Activated CD4-positive, alpha-beta T cell treated with anti-CD3 and anti-CD28 coated beads, Interleukin-2, amount 10 ng/mL, durations not matched to agents 7 days and 5 days (primary cell): ENCODE measurements around the gene GABRR3. TPM values are rescaled to one million over a fixed set of nuclear protein-coding genes. Genes with fewer than 3 reads are reported as not detected.

ENCODE experiments used
- CTCF ChIA-PET: fragments of 350-600 bp; sonication (Branson Sonifier 250); formaldehyde crosslinking; loops from one replicate; lab custom pipeline; 2021; ENCODE audit warnings: antibody characterized with exemption; lab: Charles Lee
- POLR2A ChIA-PET: fragments of 350-600 bp; sonication (Branson Sonifier 250); formaldehyde crosslinking; loops from one replicate; lab custom pipeline; 2021; ENCODE audit warnings: antibody characterized with exemption; lab: Charles Lee
- DNase-seq: peaks from one replicate; pipeline ENCODE4 v3.0.0-alpha.2; 2020
- H3K27ac Mint-ChIP-seq: one replicate; pipeline ENCODE4 v1.8.0; 2021; ENCODE audit warnings: mild to moderate bottlenecking, moderate library complexity, mixed read lengths
- H3K27me3 Mint-ChIP-seq: one replicate; pipeline ENCODE4 v1.8.0; 2021; ENCODE audit warnings: mixed read lengths
- H3K36me3 Mint-ChIP-seq: one replicate; pipeline ENCODE4 v1.8.0; 2021; ENCODE audit warnings: low read depth, mixed read lengths
- H3K4me1 Mint-ChIP-seq: one replicate; pipeline ENCODE4 v1.8.0; 2021; ENCODE audit warnings: mixed read lengths
- H3K4me3 Mint-ChIP-seq: one replicate; pipeline ENCODE4 v1.8.0; 2021; ENCODE audit warnings: mild to moderate bottlenecking, moderate library complexity, mixed read lengths
- H3K9me3 Mint-ChIP-seq: one replicate; pipeline ENCODE4 v1.8.0; 2021; ENCODE audit warnings: mixed read lengths
- total RNA-seq, 2 experiments: library from RNA; stranded (reverse); gene quantifications; one replicate each; pipeline ENCODE4 v1.2.3, GENCODE V29; 2021

Gene GABRR3
- total RNA-seq, 2 experiments from 2014 or later = not detected

GRCh38 chr3:97948351-97949109 lies 86.6 kb downstream of the GABRR3 start:
- no peak overlapping the region for H3K27ac Mint-ChIP-seq
- no peaks in the 10 kb centered on the region for H3K4me1 Mint-ChIP-seq
- no peak for DNase-seq
- ChIA-PET CTCF (no interaction called here), POLR2A (no interaction called here)
- H3K4me3 Mint-ChIP-seq = no peak overlapping the region
- H3K27me3 Mint-ChIP-seq = no peaks in the 10 kb centered on the region
- H3K36me3 Mint-ChIP-seq = peaks cover 78% of the 10 kb centered on the region
- no peaks in the 10 kb centered on the region for H3K9me3 Mint-ChIP-seq

- no peaks in the 10 kb centered on the region for H3K27me3 Mint-ChIP-seq
- H3K4me1 Mint-ChIP-seq = no peaks in the 10 kb centered on the region
- no peaks in the 10 kb centered on the region for H3K9me3 Mint-ChIP-seq
- ChIA-PET CTCF (interaction anchor here (0.8 to 1.5 kb wide), 4 partner anchors 11 to 120 kb away, joined by 3 to 4 read pairs (median 3); partner anchors contain the start of gene CRYBG3), POLR2A (interaction anchor here (0.6 kb wide), 1 partner anchor 85 kb away, joined by 6 read pairs; no protein-coding TSS in a partner anchor)
- H3K4me3 Mint-ChIP-seq = no peak overlapping the region
- H3K27ac Mint-ChIP-seq = no peak overlapping the region
- peaks cover 44% of the 10 kb centered on the region for H3K36me3 Mint-ChIP-seq
- DNase-seq = no peak
Observed at GRCh38 chr3:97942801-97943546, 92.1 kb downstream of the GABRR3 start.

GRCh38 chr3:97940034-97940433 lies 95.1 kb downstream of the GABRR3 start:
- no peaks in the 10 kb centered on the region for H3K27me3 Mint-ChIP-seq
- CTCF ChIA-PET = interaction anchor here (0.8 to 1.1 kb wide), 2 partner anchors 8 to 10 kb away, joined by 3 to 4 read pairs; no protein-coding TSS in a partner anchor
- no peaks in the 10 kb centered on the region for H3K4me1 Mint-ChIP-seq
- POLR2A ChIA-PET = no interaction called here
- H3K36me3 Mint-ChIP-seq = peaks cover 36% of the 10 kb centered on the region
- DNase-seq = peak; percentile 9
- H3K9me3 Mint-ChIP-seq = no peaks in the 10 kb centered on the region
- H3K4me3 Mint-ChIP-seq = no peak overlapping the region
- no peak overlapping the region for H3K27ac Mint-ChIP-seq

GRCh38 chr3:97939401-97939800 lies 95.7 kb downstream of the GABRR3 start:
- Mint-ChIP-seq H3K36me3 (peaks cover 33% of the 10 kb centered on the region), H3K4me3 (no peak overlapping the region), H3K4me1 (no peaks in the 10 kb centered on the region), H3K27ac (no peak overlapping the region), H3K9me3 (no peaks in the 10 kb centered on the region), H3K27me3 (no peaks in the 10 kb centered on the region)
- ChIA-PET CTCF (no interaction called here), POLR2A (no interaction called here)
- DNase-seq = no peak

- Mint-ChIP-seq H3K36me3 (peaks cover 25% of the 10 kb centered on the region), H3K9me3 (no peaks in the 10 kb centered on the region), H3K27me3 (no peaks in the 10 kb centered on the region), H3K4me3 (no peak overlapping the region), H3K4me1 (no peaks in the 10 kb centered on the region), H3K27ac (no peak overlapping the region)
- CTCF ChIA-PET = interaction anchor here (0.6 to 1.0 kb wide), 2 partner anchors 25 to 145 kb away, joined by 4 read pairs; no protein-coding TSS in a partner anchor
- no peak for DNase-seq
- POLR2A ChIA-PET = no interaction called here
Observed at GRCh38 chr3:97938444-97938843, 96.7 kb downstream of the GABRR3 start.

GRCh38 chr3:97937205-97937604 lies 97.9 kb downstream of the GABRR3 start:
- Mint-ChIP-seq H3K9me3 (no peaks in the 10 kb centered on the region), H3K27me3 (no peaks in the 10 kb centered on the region), H3K4me3 (no peak overlapping the region), H3K36me3 (peaks cover 21% of the 10 kb centered on the region), H3K27ac (no peak overlapping the region), H3K4me1 (no peaks in the 10 kb centered on the region)
- CTCF ChIA-PET = no interaction called here
- DNase-seq = no peak
- POLR2A ChIA-PET = no interaction called here

GRCh38 chr3:97935842-97936241 lies 99.3 kb downstream of the GABRR3 start:
- H3K4me1 Mint-ChIP-seq = no peaks in the 10 kb centered on the region
- H3K27me3 Mint-ChIP-seq = no peaks in the 10 kb centered on the region
- POLR2A ChIA-PET = no interaction called here
- peaks cover 25% of the 10 kb centered on the region for H3K36me3 Mint-ChIP-seq
- no peak overlapping the region for H3K27ac Mint-ChIP-seq
- H3K9me3 Mint-ChIP-seq = no peaks in the 10 kb centered on the region
- CTCF ChIA-PET = interaction anchor here (1.7 kb wide), 1 partner anchor 14 kb away, joined by 4 read pairs; no protein-coding TSS in a partner anchor
- no peak for DNase-seq
- H3K4me3 Mint-ChIP-seq = no peak overlapping the region

Other genes with a start within 250 kb of the GABRR3 start
- 1 to 10 TPM; 5.3 to 6.2 TPM for gene CRYBG3, start 213.3 kb downstream of the GABRR3 start, total RNA-seq
- 10 to 100 TPM; 38.4 to 42.0 TPM for gene RIOX2, start 62.9 kb downstream of the GABRR3 start, total RNA-seq
- not detected for gene OR5AC2, start 51.9 kb upstream of the GABRR3 start, total RNA-seq
- not detected for gene OR5H1, start 95.4 kb upstream of the GABRR3 start, total RNA-seq
- not detected for gene OR5H14, start 112.2 kb upstream of the GABRR3 start, total RNA-seq
- gene OR5H15, start 131.4 kb upstream of the GABRR3 start, total RNA-seq = not detected
- gene OR5H6, start 228.9 kb upstream of the GABRR3 start, total RNA-seq = not detected
- gene OR5H2, start 247.2 kb upstream of the GABRR3 start, total RNA-seq = not detected